ENCODE results near the gene ACAD10.

- TF ChIP-seq EZH2 (optimal IDR thresholded peaks at IDR 0.05; ENCODE audit: low read depth, low read length) (no peak), CTCF (IDR thresholded peaks at IDR 0.05; ENCODE audit: low read length) (no peak)
These were observed 82.5 kb downstream of the ACAD10 start for GRCh38 chr12:111768159-111768895.

Measured in MM.1S (cell line).